ENCODE data around the gene ATP4A.
A peak's percentile ranks its signal among the peaks of the same experiment; 100 is the strongest.

The ATP4A gene

GRCh38 chr19:35540356-35540927 lies 23.0 kb downstream of the ATP4A start:
- H3K4me3 ChIP-seq (ENCODE audit: low read depth, low read length), result no peak overlapping the region
- TF ChIP-seq, protein P1, sequence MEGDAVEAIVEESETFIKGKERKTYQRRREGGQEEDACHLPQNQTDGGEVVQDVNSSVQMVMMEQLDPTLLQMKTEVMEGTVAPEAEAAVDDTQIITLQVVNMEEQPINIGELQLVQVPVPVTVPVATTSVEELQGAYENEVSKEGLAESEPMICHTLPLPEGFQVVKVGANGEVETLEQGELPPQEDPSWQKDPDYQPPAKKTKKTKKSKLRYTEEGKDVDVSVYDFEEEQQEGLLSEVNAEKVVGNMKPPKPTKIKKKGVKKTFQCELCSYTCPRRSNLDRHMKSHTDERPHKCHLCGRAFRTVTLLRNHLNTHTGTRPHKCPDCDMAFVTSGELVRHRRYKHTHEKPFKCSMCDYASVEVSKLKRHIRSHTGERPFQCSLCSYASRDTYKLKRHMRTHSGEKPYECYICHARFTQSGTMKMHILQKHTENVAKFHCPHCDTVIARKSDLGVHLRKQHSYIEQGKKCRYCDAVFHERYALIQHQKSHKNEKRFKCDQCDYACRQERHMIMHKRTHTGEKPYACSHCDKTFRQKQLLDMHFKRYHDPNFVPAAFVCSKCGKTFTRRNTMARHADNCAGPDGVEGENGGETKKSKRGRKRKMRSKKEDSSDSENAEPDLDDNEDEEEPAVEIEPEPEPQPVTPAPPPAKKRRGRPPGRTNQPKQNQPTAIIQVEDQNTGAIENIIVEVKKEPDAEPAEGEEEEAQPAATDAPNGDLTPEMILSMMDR (IDR thresholded peaks at IDR 0.05; ENCODE audit: control insufficient read depth, extremely low read depth, insufficient read depth), result no peak
- DNase-seq (ENCODE audit: low read depth), result no peak

DNA sequence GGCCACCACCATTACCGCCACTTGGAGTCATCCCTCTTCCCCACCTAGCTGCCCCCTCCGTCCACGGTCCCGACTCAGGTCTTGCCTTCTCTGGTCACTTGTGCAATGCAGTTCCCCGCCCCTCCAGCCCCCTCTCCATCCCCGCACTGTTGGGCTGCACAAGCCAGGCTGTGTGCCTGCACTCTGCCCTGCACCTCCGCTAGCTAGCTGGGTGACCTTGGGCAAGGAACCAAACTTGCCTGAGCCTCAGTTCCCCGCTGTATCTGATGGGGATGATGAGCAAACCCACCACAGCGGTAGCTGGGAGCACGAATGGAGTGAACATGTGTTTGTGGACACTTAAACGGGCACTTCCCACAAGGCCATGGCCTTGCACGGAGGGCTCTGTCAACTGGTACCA lies 23.6 kb downstream of the ATP4A start:
- DNase-seq (ENCODE audit: low read depth), result no peak
- no peak overlapping the region for H3K4me3 ChIP-seq (ENCODE audit: low read depth, low read length)
- TF ChIP-seq, protein P1 (IDR thresholded peaks at IDR 0.05; ENCODE audit: control insufficient read depth, extremely low read depth, insufficient read depth), result no peak

DNA sequence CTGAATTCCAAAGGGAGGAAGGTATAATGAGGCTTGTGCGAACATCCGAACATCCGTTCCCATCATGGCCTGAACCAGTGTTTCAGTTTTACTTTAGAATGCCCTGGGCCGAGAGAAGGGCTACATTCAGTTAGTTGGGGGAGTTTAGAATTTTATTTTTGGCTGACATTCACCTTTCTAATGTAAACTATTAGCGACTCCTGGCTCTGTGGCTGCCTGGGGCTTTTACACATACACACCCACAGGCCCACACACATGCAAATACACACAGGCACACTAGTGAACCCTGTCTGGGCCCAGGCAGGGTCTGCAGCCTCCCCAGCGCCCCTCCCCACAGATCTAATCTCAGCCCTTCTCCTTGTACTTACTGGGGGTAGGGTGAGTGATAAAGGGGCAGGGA lies 24.1 kb downstream of the ATP4A start:
- no peak for DNase-seq (ENCODE audit: low read depth)
- TF ChIP-seq, protein P1 (IDR thresholded peaks at IDR 0.05; ENCODE audit: control insufficient read depth, extremely low read depth, insufficient read depth), result no peak
- H3K4me3 ChIP-seq (ENCODE audit: low read depth, low read length), result no peak overlapping the region

GRCh38 chr19:35534803-35535480 lies 28.5 kb downstream of the ATP4A start:
- DNase-seq (ENCODE audit: low read depth), result no peak
- no peak overlapping the region for H3K4me3 ChIP-seq (ENCODE audit: low read depth, low read length)
- TF ChIP-seq, protein P1 (IDR thresholded peaks at IDR 0.05; ENCODE audit: control insufficient read depth, extremely low read depth, insufficient read depth), result no peak

- DNase-seq (ENCODE audit: low read depth), result peak; percentile 77
- no peak overlapping the region for H3K4me3 ChIP-seq (ENCODE audit: low read depth, low read length)
- TF ChIP-seq, protein P1 (IDR thresholded peaks at IDR 0.05; ENCODE audit: control insufficient read depth, extremely low read depth, insufficient read depth), result no peak
Observed at GRCh38 chr19:35533822-35534392, 29.6 kb downstream of the ATP4A start.

DNA sequence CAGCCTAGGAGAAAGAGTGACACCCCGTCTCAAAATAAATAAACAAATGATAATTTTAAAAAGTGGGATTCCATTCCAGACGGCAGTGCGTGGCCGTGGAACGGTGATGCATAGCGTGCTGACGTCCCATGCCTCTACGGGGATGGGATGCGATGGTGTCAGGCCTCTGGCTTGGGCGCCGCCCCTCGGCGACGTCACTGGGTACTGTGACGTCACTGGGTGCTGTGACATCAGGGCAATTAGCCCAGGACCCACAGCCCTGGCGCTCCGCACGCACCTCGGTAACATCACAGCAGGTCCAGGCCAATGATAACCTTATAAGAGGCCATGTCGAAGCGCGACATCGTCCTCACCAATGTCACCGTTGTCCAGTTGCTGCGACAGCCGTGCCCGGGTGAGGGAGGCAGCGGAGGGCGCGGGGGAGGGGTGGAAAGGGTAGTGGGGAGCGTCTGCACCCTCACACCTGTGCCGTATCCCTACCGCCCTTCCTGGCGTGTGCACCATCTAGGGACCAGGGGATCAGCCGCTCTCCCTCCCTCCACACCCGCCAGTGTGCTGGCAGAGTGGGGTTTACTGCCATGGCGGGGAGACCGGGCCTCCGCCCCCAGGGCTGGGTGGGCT lies 30.1 kb downstream of the ATP4A start, which contains the start of gene GAPDHS:
Gene GAPDHS (plus strand): TSS at position 256 of the 621 bp plus-strand sequence. CDS start 72 bp downstream, at position 328.
- TF ChIP-seq, protein P1 (IDR thresholded peaks at IDR 0.05; ENCODE audit: control insufficient read depth, extremely low read depth, insufficient read depth), result no peak
- no peak for DNase-seq (ENCODE audit: low read depth)
- no peak within 1 kb of the TSS for H3K4me3 ChIP-seq (ENCODE audit: low read depth, low read length)

All from LNCaP clone FGC (cell line).